Pancreas (tissue), 10 donors: ENCODE results near the gene TARP.
A peak's percentile ranks its signal among the peaks of the same experiment; 100 is the strongest.

Source experiments
- ATAC-seq, 4 donors: fragments of 200-7000 bp; cut with Tn5 transposase; one replicate each; pipeline versions ENCODE4 v1.8.0 to v1.9.1; 2020; ENCODE audit warnings: mild to moderate bottlenecking in 4 of 4, moderate library complexity in 4 of 4
- DNase-seq, 6 donors: peaks; one replicate each; pipeline ENCODE4 v3.0.0-alpha.2; 2020
- FAIRE-seq: peaks from 2 replicates; lab custom pipeline; 2012; peaks lifted over from hg19 to GRCh38; lab: Jason Lieb, UNC
- H3K27ac ChIP-seq, 4 donors: fragments of 200-600 bp; sonication (generic); 1 replicate in 3 of 4; 2 replicates in 1 of 4; pipeline versions ENCODE4 v1.5.0 to v1.8.0; 2020
- H3K27me3 ChIP-seq, 4 donors: fragments of 200-600 bp; one replicate each; pipeline ENCODE4 v1.8.0; 2021
- H3K36me3 ChIP-seq, 3 donors: fragments of 200-600 bp; sonication (generic) in 1 of 3; one replicate each; pipeline versions ENCODE4 v1.5.0 to v1.8.0; 2020 to 2021
- H3K4me1 ChIP-seq, 3 donors: fragments of 200-600 bp; one replicate each; pipeline ENCODE4 v1.8.0; 2021
- H3K4me3 ChIP-seq, 4 donors: fragments of 200-600 bp; sonication (generic) in 2 of 4; one replicate each; pipeline versions ENCODE4 v1.5.0 to v1.8.0; 2020 to 2021
- H3K9me3 ChIP-seq, 4 donors: fragments of 200-600 bp; one replicate each; pipeline ENCODE4 v1.8.0; 2021
- CTCF ChIP-seq, 4 donors: fragments of 200-600 bp; sonication (generic) in 3 of 4; IDR thresholded peaks; one replicate each; pipeline versions ENCODE4 v1.5.0 to v1.8.0; 2021; ENCODE audit warnings: antibody characterized with exemption in 4 of 4
- WGBS, 2 donors: extraction: QIAGEN DNeasy Blood & Tissue Kit; methylation state at CpG; one replicate each; pipeline ENCODE4 v1.1.7; 2013; 5-methylcytosine and 5-hydroxymethylcytosine counted together
- intact Hi-C, 3 donors: fragments of 100-400 bp; cut with DNase I; formaldehyde crosslinking; loops; one replicate each; pipeline versions ENCODE4 v1.11.1 to v1.14.2; 2022
- donor health status: healthy with polysubstance abuse.
- donor health status: DM: no; HTN: no; CAD: no; lungs with moderate emphysema.
- donor health status: DM: no; HTN: no; CAD: no.
- donor health status: control.
- donor health status: control.
- donor health status: Bipolar disorder and iron deficiency.
- donor health status: DM: yes; HTN: yes; CAD: no.
- donor health status: DM: no; HTN: no; CAD: no.
- donor health status: DM: no; HTN: no; CAD: no.
- donor health status: DM: yes; HTN: yes; CAD: no.

Gene TARP

DNA sequence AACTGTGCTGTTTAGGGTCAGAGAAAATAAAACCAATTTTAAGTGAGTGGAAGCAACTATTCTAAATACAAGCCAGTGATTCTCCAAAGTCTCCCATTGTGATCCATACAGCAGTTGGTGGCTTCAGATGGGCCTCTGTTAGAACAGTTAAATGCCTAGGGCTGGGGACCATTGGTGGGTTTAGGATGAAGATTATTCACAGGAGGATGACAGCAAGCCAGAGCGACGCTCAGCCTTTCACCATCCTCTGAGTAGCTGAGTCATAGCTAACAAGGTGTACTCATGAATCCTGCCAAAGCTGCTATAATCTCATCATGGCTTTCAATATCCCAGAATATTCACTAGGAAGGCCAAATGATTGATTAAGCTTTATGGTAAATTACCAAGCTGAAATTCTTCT is 55.8 kb downstream of the TARP start:
- Histone ChIP-seq H3K4me1 (peaks cover 5 to 17% (median 12%) of the 10 kb centered on the region in 3 donors), H3K27me3 (no peaks in the 10 kb centered on the region), H3K27ac (no peak overlapping the region), H3K36me3 (peaks cover 0 to 22% (median 0%) of the 10 kb centered on the region in 3 donors), H3K9me3 (no peaks in the 10 kb centered on the region), H3K4me3 (no peak overlapping the region)
- FAIRE-seq = no peak
- no peak for TF ChIP-seq CTCF (IDR thresholded peaks at IDR 0.05)
- intact Hi-C loops = no loop called here
- WGBS, 2 donors = 92 to 95% methylated on average over 2 of the region's 2 CpGs
- no peak for ATAC-seq
- DNase-seq = no peak

DNA sequence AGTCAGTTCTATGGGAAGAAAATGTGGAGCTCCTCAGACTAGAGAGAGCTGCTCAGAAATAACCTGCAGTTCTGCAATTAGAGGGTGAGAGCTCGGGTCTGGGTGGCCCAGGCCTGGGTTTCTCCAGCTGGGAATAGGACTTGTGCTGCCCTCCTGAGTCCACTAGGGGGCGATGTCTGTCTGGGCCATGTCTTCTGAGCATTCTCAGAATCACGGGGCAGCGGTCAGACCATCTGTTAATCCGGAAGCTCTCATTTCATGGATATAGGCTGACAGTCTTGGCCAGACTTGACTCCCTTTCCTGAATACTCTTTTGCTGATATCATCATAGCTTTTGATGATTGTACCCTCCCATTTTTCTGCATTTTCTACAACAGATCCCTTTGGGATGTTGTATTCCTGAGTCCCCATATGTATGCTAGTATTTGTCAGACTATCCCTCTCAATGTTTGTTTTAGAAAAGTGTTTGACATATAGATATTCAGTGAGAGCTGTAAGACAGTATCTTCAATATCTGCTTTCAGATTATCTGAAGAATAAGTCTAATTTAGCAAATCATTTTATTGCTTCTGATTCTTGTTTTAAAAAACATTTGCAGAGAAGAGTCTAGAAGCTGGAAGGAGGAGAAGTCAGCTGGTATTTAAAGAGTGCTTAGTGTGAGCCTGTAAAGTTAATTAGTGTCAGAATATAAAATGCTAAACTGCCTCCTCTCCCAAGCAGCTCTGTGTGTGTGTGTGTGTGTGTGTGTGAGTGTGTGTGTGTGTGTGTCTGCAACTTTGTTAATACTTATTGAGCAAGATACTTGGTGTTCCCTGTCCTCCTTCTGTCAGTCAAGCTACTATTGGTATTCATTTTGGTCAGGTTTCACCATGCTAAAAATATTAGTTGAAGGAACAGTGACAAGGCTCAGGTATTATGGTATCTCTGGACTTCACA is 57.4 kb downstream of the TARP start:
- WGBS, 2 donors = 10 to 14% methylated on average over 5 of the region's 5 CpGs
- TF ChIP-seq CTCF (IDR thresholded peaks at IDR 0.05) = peak; percentile 90 to 93 (median 91)
- peak overlapping the region in 2 of 4 donors; percentile 60 to 63 for H3K27ac ChIP-seq
- no peaks in the 10 kb centered on the region for H3K9me3 ChIP-seq
- no peak for FAIRE-seq
- no peaks in the 10 kb centered on the region for H3K27me3 ChIP-seq
- H3K36me3 ChIP-seq = peaks cover 0 to 22% (median 0%) of the 10 kb centered on the region in 3 donors
- ATAC-seq = peak; percentile 94 to 98 (median 95)
- intact Hi-C loops = no loop called here
- DNase-seq = peak; percentile 64 to 85 (median 79)
- peaks cover 5 to 17% (median 12%) of the 10 kb centered on the region in 3 donors for H3K4me1 ChIP-seq
- H3K4me3 ChIP-seq = no peak overlapping the region

DNA sequence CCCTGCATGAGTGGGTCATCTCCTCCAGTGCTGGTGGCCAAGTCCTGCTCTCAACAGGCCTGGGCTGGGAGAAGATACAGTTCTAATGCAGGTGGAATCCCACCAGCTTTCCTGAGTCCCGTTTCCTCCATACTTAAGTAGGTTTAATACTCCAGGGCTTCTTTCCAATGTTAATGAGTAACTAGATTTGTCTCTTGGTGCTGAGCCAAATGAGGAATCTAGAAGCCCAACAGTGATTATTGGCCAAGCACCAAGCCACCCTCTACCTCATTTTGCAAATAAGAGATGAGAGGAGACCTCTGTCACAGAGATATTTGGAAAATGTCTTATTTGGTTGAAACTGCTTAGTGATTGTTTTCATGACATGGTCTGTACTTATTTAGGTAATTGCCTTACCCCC is 58.3 kb downstream of the TARP start:
- intact Hi-C loops = no loop called here
- peak overlapping the region in 2 of 4 donors; percentile 60 to 63 for H3K27ac ChIP-seq
- no peaks in the 10 kb centered on the region for H3K27me3 ChIP-seq
- no peaks in the 10 kb centered on the region for H3K9me3 ChIP-seq
- no peak for FAIRE-seq
- DNase-seq = peak in 3 of 6 donors; percentile 14 to 25 (median 24)
- ATAC-seq = peak; percentile 46 to 76 (median 64)
- H3K4me3 ChIP-seq = no peak overlapping the region
- WGBS, 2 donors = 0 to 2% methylated on average over 1 of the region's 1 CpG
- no peak for TF ChIP-seq CTCF (IDR thresholded peaks at IDR 0.05)
- peaks cover 5 to 17% (median 12%) of the 10 kb centered on the region in 3 donors for H3K4me1 ChIP-seq
- peaks cover 0 to 16% (median 0%) of the 10 kb centered on the region in 3 donors for H3K36me3 ChIP-seq

DNA sequence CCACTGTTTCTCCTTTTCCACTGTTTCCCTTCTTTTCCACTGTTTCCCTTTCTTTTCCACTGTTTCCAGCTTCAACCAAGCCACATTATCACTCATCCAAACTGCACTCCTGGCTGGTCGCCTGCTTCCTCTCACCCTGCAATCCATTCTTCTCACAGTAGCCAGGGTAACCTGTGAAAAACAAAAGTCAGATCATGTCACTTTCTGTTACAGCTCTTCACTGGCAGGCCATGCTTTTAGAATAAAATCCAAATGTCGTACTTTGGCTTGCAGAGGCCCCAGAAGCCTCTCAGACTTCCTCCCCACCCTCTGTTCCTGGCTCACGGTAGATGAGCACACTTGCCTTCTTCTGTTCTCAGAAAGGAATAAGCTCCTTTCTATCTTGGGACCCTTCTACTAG is 61.5 kb downstream of the TARP start:
- peaks cover 0 to 1% (median 0%) of the 10 kb centered on the region in 3 donors for H3K36me3 ChIP-seq
- intact Hi-C loops = no loop called here
- H3K4me1 ChIP-seq = peaks cover 5 to 17% (median 12%) of the 10 kb centered on the region in 3 donors
- DNase-seq = no peak
- no peaks in the 10 kb centered on the region for H3K9me3 ChIP-seq
- 79 to 80% methylated on average over 3 of the region's 3 CpGs for WGBS, 2 donors
- peak in 2 of 4 donors; percentile 7 to 15 for ATAC-seq
- TF ChIP-seq CTCF (IDR thresholded peaks at IDR 0.05) = no peak
- no peak overlapping the region for H3K4me3 ChIP-seq
- FAIRE-seq = no peak
- no peak overlapping the region for H3K27ac ChIP-seq
- H3K27me3 ChIP-seq = no peaks in the 10 kb centered on the region
